ENCODE data around the gene NDUFB10.

Gene NDUFB10

DNA sequence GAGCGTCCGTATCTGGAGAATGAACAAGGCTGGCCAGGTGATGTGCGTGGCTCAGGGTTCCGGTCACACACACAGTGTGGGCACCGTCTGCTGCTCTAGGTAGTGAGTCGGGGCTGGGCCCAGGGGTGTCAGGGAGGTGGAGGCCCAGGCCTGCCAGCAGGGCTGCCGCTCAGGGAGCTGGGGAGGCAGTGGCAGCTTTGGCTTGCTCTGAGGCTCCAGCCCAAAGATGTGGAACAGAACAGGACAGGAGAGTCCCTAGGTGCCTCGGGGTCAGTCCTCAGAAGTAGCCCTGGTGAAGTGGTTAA is 16.8 kb downstream of the NDUFB10 start:
- no peaks in the 10 kb centered on the region for H3K4me1 ChIP-seq (ENCODE audit: insufficient read depth, low read length)
- no peak overlapping the region for H3K9ac ChIP-seq (ENCODE audit: low read depth, low read length)
- 96% methylated on average over 8 of the region's 8 CpGs for WGBS
- H3K36me3 ChIP-seq (ENCODE audit: insufficient read depth, low read length): peaks cover 40% of the 10 kb centered on the region
- H3K27ac ChIP-seq (ENCODE audit: low read depth, low read length): no peak overlapping the region
- H3K9me3 ChIP-seq (ENCODE audit: insufficient read depth, low read depth, low read length): no peaks in the 10 kb centered on the region
- H3K27me3 ChIP-seq (ENCODE audit: insufficient read depth, low read length): peaks cover 24% of the 10 kb centered on the region
- H3K4me3 ChIP-seq (ENCODE audit: low read length): no peak overlapping the region

DNA sequence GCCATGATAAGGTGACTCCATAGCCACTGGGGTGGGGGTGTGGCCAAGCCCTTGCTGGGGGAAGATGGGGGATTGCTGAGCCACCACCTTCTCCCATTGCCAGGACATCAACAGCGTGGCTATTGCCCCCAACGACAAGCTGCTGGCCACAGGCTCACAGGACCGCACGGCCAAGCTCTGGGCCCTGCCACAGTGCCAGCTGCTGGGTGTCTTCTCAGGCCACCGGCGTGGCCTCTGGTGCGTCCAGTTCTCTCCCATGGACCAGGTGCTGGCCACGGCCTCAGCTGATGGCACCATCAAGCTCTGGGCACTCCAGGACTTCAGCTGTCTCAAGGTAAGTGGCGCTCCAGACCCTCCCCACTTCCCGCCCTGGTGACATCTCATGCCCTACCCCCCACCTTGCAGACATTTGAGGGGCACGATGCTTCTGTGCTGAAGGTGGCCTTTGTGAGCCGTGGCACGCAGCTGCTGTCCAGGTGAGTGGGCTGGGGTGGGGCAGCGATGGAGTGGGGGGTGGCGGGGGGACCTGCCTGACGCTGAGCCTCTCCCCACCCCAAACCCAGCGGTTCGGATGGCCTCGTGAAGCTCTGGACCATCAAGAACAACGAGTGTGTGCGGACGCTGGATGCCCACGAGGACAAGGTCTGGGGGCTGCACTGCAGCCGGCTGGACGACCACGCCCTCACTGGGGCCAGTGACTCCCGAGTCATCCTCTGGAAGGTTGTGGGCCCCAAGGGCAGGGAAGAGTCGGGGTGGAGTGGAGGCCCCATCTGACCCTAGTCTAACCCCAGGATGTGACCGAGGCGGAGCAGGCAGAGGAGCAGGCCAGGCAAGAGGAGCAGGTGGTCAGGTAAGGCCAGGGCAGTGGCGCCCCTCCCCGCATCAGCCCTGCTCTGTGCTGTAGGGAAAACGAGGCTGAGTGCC is 17.9 kb downstream of the NDUFB10 start:
- H3K36me3 ChIP-seq (ENCODE audit: insufficient read depth, low read length): peaks cover 40% of the 10 kb centered on the region
- 94% methylated on average over 33 of the region's 33 CpGs for WGBS
- peaks cover 5% of the 10 kb centered on the region for H3K4me1 ChIP-seq (ENCODE audit: insufficient read depth, low read length)
- H3K27me3 ChIP-seq (ENCODE audit: insufficient read depth, low read length): peaks cover 34% of the 10 kb centered on the region
- H3K27ac ChIP-seq (ENCODE audit: low read depth, low read length): no peak overlapping the region
- H3K9me3 ChIP-seq (ENCODE audit: insufficient read depth, low read depth, low read length): no peaks in the 10 kb centered on the region
- H3K9ac ChIP-seq (ENCODE audit: low read depth, low read length): no peak overlapping the region
- H3K4me3 ChIP-seq (ENCODE audit: low read length): no peak overlapping the region

DNA sequence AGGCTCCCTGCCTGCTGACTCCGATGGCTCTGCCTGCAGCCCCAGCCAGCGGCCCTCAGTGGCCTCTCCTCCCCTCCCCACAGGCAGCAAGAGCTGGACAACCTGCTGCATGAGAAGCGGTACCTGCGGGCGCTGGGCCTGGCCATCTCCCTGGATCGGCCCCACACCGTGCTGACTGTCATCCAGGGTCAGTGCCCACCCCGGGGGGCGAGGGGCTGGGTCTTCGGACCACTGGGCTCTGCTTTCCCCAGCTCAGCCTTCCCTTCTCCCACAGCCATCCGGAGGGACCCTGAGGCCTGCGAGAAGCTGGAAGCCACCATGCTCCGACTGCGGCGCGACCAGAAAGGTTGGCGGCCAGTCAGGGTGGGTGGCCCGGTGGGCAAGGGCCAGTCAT is 18.5 kb downstream of the NDUFB10 start:
- no peaks in the 10 kb centered on the region for H3K9me3 ChIP-seq (ENCODE audit: insufficient read depth, low read depth, low read length)
- no peak overlapping the region for H3K27ac ChIP-seq (ENCODE audit: low read depth, low read length)
- peaks cover 5% of the 10 kb centered on the region for H3K4me1 ChIP-seq (ENCODE audit: insufficient read depth, low read length)
- H3K27me3 ChIP-seq (ENCODE audit: insufficient read depth, low read length): peaks cover 41% of the 10 kb centered on the region
- H3K4me3 ChIP-seq (ENCODE audit: low read length): no peak overlapping the region
- H3K9ac ChIP-seq (ENCODE audit: low read depth, low read length): no peak overlapping the region
- WGBS: 95% methylated on average over 18 of the region's 18 CpGs
- peaks cover 40% of the 10 kb centered on the region for H3K36me3 ChIP-seq (ENCODE audit: insufficient read depth, low read length)

DNA sequence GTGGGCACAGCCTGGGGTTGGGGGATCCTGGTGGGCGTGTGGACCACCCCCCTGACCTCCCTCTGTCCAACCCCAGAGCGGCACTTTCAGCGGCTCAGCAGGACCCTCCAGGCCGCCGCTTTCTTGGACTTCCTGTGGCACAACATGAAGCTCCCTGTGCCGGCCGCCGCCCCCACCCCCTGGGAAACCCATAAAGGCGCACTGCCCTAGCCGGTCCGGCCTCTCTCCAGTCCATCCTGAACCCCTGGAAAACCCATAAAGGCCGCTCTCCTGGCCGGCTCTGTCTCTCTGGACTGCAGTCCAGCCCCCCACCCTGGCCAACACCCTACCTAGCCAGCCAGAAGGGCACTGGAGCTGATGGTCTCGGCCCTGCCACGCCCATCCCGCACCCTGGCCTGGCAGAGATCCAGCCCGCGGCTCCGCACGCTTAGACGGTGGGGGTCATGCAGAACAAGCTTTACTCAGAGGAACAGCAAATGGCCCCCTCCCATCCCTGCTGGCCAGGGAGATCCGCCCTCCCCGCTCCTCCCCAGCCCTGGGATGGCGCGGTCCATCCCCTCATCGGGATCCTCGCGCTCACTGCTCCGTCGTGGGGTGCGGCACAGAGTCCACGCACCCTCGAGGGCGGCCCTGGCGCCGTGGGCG is 19.3 kb downstream of the NDUFB10 start:
- peaks cover 46% of the 10 kb centered on the region for H3K27me3 ChIP-seq (ENCODE audit: insufficient read depth, low read length)
- peak overlapping the region; percentile 58 for H3K4me3 ChIP-seq (ENCODE audit: low read length)
- peaks cover 40% of the 10 kb centered on the region for H3K36me3 ChIP-seq (ENCODE audit: insufficient read depth, low read length)
- no peak overlapping the region for H3K27ac ChIP-seq (ENCODE audit: low read depth, low read length)
- H3K9me3 ChIP-seq (ENCODE audit: insufficient read depth, low read depth, low read length): no peaks in the 10 kb centered on the region
- 58% methylated on average over 37 of the region's 37 CpGs for WGBS
- peaks cover 5% of the 10 kb centered on the region for H3K4me1 ChIP-seq (ENCODE audit: insufficient read depth, low read length)
- no peak overlapping the region; the same call in 1 of the 2 replicates for H3K9ac ChIP-seq (ENCODE audit: low read depth, low read length)

DNA sequence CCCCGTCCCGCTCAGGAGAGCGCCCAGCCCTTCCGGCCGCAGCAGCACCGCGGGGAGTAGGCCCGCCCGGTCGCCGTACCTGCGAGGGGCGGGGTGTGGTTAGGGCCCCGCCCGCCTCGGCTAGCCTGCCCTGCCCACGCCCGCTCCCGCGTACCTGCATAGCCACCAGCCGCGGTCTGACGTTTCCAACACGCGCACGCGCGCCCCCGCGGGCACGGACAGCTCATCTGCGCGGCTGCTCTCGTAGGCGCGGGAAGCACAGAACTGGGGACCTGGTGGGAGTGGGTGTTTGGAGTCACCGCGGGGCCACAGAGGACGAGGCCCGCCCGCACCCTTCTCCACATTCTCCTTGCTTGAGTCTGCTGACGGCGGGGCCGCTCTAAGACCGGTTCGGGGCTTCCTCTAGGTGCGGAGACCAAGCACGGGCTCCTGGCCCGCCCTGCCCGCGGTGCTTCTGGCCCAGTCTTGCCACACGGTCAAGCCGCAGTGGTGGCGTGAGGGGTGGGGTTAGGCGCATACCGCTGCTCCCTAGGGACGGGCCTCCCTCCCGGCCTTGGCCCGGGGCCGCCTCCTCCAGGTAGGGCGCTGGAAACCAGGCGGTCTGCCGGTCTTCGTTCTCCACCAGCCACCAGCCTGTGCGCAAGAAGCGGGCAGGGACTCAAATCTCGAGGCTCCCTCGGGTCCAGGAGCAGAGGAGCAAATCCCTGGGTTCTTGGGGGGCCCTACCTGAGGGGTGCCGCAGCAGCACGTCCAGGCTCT is 20.1 kb downstream of the NDUFB10 start:
- Histone ChIP-seq H3K27ac (ENCODE audit: low read depth, low read length) (no peak overlapping the region), H3K27me3 (ENCODE audit: insufficient read depth, low read length) (peaks cover 46% of the 10 kb centered on the region), H3K36me3 (ENCODE audit: insufficient read depth, low read length) (peaks cover 37% of the 10 kb centered on the region), H3K9ac (ENCODE audit: low read depth, low read length) (peak overlapping the region; percentile 69), H3K9me3 (ENCODE audit: insufficient read depth, low read depth, low read length) (no peaks in the 10 kb centered on the region), H3K4me1 (ENCODE audit: insufficient read depth, low read length) (peaks cover 5% of the 10 kb centered on the region), H3K4me3 (ENCODE audit: low read length) (peak overlapping the region; percentile 58)
- 3% methylated on average over 70 of the region's 70 CpGs for WGBS

DNA sequence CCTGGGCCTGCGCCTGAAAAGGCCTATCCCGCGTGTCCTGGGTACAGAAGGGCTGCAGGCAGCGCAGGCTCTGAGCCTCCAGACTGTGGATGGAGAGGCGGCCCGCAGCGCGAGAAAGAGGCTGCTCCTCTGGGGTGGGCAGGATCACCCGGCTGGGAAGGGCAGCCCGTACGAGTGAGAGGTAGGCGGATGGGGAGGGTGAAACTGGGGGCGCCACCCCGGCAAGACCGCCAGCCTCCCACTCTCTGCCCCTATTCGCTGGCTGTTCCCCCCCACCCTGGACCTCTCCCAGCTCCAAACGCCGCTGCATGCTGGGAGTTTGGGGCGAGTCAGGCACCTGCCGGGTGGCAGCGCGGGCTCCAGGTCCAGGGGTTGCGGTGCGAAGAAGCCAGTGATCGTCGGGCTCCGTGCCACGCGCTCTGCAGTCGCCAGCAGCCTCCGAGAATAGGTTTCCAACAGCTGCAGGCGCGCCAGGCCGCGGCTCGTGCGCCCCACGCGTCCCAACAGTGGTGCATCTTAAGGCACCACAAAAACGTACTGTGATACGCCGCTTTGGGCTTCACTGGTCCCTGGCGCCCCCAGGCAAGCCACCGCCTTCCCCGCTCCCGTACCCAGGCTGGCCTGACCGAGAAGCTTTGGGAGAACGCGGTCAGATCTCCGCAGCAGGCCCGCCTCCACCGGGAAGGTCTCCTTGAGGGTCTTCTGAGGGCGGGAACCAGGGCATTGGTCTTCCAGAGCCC is 20.9 kb downstream of the NDUFB10 start:
- Histone ChIP-seq H3K9me3 (ENCODE audit: insufficient read depth, low read depth, low read length) (no peaks in the 10 kb centered on the region), H3K36me3 (ENCODE audit: insufficient read depth, low read length) (peaks cover 30% of the 10 kb centered on the region), H3K27ac (ENCODE audit: low read depth, low read length) (no peak overlapping the region), H3K4me1 (ENCODE audit: insufficient read depth, low read length) (peaks cover 5% of the 10 kb centered on the region), H3K4me3 (ENCODE audit: low read length) (peak overlapping the region; percentile 58), H3K9ac (ENCODE audit: low read depth, low read length) (peak overlapping the region; percentile 69; the same call in 1 of the 2 replicates), H3K27me3 (ENCODE audit: insufficient read depth, low read length) (peaks cover 46% of the 10 kb centered on the region)
- 11% methylated on average over 53 of the region's 53 CpGs for WGBS

DNA sequence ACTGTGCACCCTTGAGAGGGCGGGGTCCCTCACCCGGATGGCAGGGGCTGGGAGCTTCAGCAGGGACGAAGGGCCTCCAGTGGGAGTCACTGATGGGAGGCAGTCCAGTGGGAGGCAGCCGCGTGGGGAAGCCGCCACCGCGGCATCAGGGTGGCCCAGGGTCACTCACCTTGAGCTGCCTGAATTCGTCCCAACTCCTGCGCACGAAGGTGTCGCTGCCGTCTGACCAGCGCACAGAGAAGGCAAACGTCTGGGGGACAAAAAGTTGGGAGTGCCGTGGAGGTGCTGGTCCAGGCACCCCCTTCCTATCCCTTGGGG is 21.4 kb downstream of the NDUFB10 start:
- Histone ChIP-seq H3K9ac (ENCODE audit: low read depth, low read length) (no peak overlapping the region), H3K9me3 (ENCODE audit: insufficient read depth, low read depth, low read length) (no peaks in the 10 kb centered on the region), H3K4me3 (ENCODE audit: low read length) (peak overlapping the region; percentile 58; the same call in 1 of the 2 replicates), H3K36me3 (ENCODE audit: insufficient read depth, low read length) (peaks cover 28% of the 10 kb centered on the region), H3K4me1 (ENCODE audit: insufficient read depth, low read length) (peaks cover 5% of the 10 kb centered on the region), H3K27ac (ENCODE audit: low read depth, low read length) (no peak overlapping the region), H3K27me3 (ENCODE audit: insufficient read depth, low read length) (peaks cover 46% of the 10 kb centered on the region)
- WGBS: 46% methylated on average over 16 of the region's 16 CpGs

DNA sequence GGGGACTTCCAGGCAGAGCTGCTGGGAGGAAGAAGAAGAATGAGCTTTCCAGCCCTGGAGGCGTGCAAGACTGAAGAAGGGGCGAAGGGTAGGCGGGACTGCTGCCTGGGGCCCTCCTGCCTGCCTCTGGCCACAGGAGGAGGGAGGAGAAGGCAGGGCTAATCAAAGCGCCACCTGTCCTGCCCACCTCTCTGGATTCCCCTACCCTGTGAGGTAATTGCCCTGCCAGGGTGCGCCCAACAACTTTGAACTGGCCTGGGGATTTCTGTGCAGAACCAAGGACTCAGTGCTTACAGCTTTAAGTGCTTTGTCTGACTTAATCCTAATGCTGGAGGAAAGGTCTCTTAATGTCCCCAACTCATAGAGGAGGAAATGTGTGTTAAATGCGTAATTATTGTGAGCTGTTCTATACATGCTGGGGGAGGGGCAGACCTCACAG is 22.1 kb downstream of the NDUFB10 start, which contains the start of gene NOXO1:
Gene NOXO1 (minus strand): TSS at position 72 of the 439 bp plus-strand sequence. CDS start 290 bp downstream, outside the sequence.
- H3K27ac ChIP-seq (ENCODE audit: low read depth, low read length): no peak within 1 kb of the TSS
- H3K36me3 ChIP-seq (ENCODE audit: insufficient read depth, low read length): peaks cover 28% of the 10 kb centered on the region
- H3K4me1 ChIP-seq (ENCODE audit: insufficient read depth, low read length): peaks cover 5% of the 10 kb centered on the region
- no peak within 1 kb of the TSS; the same call in 1 of the 2 replicates for H3K9ac ChIP-seq (ENCODE audit: low read depth, low read length)
- H3K4me3 ChIP-seq (ENCODE audit: low read length): peak within 1 kb of the TSS; percentile 58; the same call in 1 of the 2 replicates
- peaks cover 46% of the 10 kb centered on the region for H3K27me3 ChIP-seq (ENCODE audit: insufficient read depth, low read length)
- WGBS: 51% methylated on average over 6 of the region's 6 CpGs
- H3K9me3 ChIP-seq (ENCODE audit: insufficient read depth, low read depth, low read length): no peaks in the 10 kb centered on the region

DNA sequence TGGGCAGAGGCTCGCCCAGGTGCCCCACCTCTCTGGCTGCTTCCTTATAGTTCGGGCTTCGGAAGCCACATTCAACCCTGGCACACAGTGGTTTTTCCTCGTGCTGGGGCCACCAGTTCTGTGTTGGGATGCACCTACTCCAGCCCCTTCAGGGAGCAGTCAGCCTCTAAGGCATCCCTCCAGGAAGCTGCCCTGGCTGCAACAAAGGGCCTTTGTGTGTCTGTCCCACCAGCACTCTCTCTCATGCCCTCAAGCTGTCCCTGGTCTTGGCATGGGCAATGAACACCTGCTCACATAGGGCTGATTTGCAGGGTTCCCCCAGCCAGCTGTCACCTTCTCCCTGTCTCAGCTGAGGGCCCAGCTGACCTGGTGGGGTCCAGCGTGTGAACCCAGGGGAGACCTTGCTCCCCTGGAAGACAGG is 22.7 kb downstream of the NDUFB10 start:
- peaks cover 46% of the 10 kb centered on the region for H3K27me3 ChIP-seq (ENCODE audit: insufficient read depth, low read length)
- H3K9ac ChIP-seq (ENCODE audit: low read depth, low read length): no peak overlapping the region
- WGBS: 81% methylated on average over 5 of the region's 5 CpGs
- peaks cover 25% of the 10 kb centered on the region for H3K36me3 ChIP-seq (ENCODE audit: insufficient read depth, low read length)
- peaks cover 5% of the 10 kb centered on the region for H3K4me1 ChIP-seq (ENCODE audit: insufficient read depth, low read length)
- no peak overlapping the region for H3K27ac ChIP-seq (ENCODE audit: low read depth, low read length)
- H3K4me3 ChIP-seq (ENCODE audit: low read length): no peak overlapping the region
- H3K9me3 ChIP-seq (ENCODE audit: insufficient read depth, low read depth, low read length): no peaks in the 10 kb centered on the region

DNA sequence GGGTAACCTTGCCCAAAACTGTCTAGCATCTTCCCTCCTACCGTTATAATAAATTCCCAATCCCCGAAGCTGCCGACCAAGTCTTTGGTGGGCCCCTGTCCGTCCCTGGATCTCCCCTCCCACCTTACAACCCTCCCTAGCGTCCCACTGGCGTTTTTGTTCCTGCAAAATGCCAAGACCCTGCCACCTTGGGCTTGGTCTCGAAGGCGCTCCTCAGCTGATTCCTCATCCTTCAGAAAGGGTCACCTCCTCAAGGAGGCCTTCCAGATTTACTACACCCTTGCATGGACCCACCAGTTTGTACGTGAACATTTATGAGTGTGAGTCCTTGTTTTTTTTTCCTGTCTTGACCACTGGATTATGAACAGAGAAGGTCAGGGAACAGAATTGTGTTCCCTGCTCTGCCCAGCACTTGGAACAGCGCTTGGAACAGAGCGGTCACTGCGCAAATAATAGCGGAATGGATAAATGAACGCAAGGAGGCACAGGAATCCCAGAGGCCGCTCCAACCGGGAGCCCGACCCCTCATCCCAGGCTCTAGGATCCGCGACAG is 23.7 kb downstream of the NDUFB10 start:
- peaks cover 5% of the 10 kb centered on the region for H3K4me1 ChIP-seq (ENCODE audit: insufficient read depth, low read length)
- H3K4me3 ChIP-seq (ENCODE audit: low read length): peak overlapping the region; percentile 74
- H3K9ac ChIP-seq (ENCODE audit: low read depth, low read length): no peak overlapping the region

More for the DNA sequence above, 23.7 kb downstream of the NDUFB10 start:
- H3K9me3 ChIP-seq (ENCODE audit: insufficient read depth, low read depth, low read length): no peaks in the 10 kb centered on the region
- H3K27me3 ChIP-seq (ENCODE audit: insufficient read depth, low read length): peaks cover 48% of the 10 kb centered on the region
- no peak overlapping the region for H3K27ac ChIP-seq (ENCODE audit: low read depth, low read length)
- peaks cover 16% of the 10 kb centered on the region for H3K36me3 ChIP-seq (ENCODE audit: insufficient read depth, low read length)
- 38% methylated on average over 19 of the region's 19 CpGs for WGBS
